Right kidney (tissue), 1 donor: ENCODE data around the gene VWF.

Experiments used
- DNase-seq: peaks from one replicate; pipeline ENCODE4 v3.0.0-alpha.2; 2016

VWF gene

DNA sequence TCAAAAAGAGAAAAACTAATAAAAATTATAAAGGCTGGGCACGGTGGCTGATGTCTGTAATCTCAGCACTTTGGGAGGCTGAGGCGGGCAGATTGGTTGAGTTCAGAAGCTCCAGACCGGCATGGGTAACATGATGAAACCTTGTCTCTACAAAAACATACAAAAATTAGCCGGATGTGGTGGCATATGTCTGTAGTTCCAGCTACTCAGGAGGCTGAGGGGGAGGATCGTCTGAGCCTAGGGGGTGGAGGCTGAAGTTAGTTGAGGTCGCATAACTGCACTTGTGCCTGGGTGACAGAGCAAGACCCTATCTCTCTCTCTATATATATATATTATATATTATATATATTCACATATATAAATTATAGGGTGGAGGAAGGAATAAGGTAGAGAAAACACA, 146.9 kb downstream of the VWF start:
- DNase-seq = no peak

DNA sequence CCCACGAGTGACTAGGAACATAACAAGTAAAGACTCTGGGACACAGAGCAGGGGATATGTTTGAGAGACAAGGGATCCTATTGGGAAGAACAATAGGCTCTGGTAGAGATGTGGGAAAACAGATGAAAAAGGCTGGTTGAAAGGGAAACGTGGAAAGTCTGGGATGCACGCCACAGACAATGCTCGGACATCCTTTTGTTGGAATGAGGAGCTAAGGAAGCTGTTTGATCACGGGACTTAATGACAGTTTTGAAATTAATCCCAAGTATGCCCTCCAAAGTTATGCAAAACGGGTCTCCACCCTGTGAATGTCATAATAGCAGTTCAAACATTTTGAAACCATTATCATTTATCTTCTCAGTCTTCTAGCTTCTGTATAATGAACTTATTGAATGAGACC, 147.8 kb downstream of the VWF start:
- DNase-seq = no peak

DNA sequence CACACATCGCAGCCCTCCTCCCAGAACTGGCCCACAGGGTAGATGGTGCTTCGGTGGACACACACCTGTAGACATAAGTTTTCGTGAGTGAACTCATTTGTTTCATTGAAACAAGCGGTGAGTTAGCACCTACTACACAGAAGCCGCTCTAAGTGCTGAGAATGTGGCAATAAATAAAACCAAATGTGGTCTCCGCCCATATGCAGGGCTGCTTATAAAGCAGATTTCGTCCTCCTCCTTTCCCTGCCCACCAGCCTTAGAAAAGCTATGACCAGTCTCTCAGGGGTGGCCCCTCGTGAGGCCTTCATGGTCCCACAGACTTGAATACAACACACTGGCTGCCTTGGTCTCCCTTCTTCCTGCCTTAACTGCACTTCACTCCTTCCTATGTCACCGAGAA, 148.3 kb downstream of the VWF start:
- no peak for DNase-seq

DNA sequence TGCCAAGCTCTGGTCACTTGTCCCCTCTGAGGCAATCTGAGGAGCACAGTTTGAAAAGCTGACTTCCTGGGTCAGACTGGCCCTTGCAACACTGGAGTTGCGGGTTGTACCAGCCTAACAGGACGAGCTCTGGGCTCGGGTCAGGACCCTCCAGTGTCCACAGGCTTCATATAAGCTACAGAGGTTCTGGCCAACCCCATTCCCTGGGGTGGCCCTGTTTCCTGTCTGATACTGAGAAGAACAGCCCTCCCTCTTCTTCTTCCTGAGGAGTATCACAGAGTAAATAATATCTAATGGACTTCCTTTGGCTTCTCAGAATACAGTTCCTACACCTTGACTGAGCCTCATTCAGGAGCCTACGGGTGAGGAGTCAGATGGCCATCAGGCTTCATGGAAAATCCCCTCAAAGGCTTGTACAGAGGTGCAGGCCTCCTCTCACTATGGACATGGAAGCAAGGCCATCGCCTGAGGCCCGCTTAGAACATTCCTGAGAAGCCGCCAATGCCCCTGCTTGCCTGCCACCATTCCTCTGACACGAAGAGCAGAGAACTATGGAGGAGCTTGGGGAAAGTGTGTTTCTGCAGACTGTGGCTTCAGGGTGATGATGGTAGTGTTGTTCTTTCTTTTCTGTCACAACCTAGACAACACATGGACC, 150.9 kb downstream of the VWF start:
- no peak for DNase-seq

DNA sequence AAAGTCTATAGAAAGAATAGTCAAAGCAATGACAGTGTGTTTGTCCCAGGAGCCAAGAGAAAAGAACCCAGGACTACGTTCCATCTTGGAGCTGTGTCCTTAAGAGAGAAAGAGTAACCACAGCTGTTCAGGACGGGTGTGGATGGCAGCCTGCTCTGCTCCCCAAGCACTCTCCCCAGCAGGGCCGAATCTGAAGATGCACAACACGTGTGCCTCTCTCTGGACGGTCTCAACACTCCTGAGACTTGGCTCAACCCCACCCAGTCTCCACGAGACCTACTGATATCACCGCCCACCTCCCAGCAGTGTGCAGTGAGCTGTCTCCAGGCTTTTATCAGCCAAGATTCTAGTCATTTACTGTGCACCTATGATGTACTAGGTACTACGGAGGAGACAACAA, 152.1 kb downstream of the VWF start:
- DNase-seq = no peak

DNA sequence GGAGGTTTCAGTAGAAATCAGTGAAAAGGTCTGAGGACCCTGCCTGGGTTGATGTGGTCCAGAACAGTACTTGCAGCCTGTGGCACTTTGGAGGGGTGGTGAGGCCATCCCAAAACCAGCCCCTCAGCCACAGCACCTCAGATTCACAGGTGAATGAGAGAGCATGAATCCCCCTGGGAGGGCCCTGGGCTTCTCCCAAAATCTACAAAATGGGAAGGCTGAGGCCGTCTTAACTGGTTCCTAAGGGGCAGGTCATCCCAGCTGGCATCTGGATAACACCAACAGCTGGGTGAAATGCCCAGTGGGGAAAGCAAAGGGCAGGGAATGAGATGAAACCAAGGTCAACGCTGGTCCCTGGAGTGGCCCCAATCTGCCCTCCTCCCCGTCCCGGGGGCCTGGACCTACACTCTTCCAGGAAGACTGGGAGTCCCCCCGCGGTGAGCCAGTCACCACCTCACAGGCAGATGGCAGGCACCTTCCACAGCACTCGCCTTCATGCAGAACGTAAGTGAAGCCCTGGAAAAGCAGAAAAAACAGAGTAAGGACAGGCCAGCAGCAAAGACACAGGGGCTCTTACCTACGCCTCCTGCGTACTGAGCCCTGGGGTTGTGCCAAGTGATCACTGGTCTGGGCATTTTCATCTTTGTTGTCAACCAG, 153.1 kb downstream of the VWF start:
- no peak for DNase-seq

DNA sequence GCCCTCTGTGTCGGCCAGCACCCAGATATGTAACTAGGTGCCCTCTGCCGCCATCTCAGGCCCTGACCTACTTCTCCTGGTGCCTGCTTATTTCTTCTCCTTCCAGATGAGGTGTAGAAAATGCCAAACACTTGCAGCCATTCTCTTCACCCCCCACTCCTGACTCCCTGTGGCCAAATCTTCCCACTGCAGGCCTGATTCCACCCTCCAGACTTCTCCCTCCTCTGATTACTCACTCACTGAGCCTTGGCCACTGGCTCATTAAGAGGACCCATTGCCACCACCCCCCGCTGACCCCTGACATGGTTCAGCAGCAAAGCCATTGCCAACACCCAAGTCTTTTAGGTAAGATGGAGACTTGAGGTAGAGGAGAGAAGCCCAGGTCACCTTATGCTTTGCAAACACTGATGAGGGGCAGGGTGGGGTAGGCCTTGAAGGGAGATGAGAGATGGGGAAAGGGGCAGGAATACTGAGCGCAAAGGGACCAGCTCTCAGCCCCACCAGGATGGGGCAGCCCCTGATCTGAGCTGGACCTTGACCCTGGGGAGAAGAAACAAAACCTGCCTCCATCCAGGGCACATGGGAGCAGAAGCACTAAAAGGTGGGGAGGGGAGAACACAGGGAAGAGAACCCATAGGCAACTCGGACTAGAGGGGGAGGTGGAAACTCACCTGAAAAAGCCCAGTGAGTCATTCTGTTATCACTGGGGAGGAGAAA, 154.3 kb downstream of the VWF start:
- DNase-seq = no peak

DNA sequence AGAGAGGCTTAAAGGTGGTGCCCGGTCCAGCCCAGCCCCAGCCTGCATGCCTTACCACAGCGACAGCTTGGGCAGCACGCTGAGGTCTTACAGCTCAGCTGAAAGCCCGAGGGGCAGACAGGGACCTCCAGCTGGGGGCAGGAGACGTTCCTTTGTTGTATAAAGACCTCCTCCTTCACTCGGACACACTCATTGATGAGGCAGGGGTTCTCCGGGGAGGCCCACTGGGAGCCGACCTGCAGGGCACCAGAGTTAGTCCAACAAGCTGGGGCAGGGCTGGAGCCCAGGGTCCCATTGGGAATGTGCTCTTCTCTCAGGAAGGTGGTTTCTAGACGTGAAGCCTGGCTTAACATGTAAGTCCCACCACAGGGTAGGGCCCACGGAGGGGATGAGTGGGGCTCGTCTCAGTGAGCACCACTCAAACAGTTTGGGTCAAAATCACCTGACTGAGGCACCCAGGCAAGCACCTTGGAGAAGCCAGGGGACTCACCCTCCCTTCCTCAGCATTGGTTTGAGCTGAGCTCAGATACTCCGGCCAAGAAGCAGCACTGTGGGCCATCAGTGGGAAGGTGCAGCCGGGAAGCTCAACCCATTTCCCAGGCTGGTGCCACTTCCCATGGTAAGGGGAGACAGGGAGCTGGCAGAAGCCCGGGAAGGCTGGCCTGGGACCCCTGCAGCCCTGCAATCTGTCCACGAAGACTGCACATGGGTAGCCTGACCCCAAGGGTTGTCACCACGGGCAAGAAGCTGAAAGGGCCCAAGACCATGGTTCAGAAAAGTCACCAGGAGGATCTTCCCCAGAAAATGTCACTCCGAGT, 155.1 kb downstream of the VWF start:
- DNase-seq = no peak

DNA sequence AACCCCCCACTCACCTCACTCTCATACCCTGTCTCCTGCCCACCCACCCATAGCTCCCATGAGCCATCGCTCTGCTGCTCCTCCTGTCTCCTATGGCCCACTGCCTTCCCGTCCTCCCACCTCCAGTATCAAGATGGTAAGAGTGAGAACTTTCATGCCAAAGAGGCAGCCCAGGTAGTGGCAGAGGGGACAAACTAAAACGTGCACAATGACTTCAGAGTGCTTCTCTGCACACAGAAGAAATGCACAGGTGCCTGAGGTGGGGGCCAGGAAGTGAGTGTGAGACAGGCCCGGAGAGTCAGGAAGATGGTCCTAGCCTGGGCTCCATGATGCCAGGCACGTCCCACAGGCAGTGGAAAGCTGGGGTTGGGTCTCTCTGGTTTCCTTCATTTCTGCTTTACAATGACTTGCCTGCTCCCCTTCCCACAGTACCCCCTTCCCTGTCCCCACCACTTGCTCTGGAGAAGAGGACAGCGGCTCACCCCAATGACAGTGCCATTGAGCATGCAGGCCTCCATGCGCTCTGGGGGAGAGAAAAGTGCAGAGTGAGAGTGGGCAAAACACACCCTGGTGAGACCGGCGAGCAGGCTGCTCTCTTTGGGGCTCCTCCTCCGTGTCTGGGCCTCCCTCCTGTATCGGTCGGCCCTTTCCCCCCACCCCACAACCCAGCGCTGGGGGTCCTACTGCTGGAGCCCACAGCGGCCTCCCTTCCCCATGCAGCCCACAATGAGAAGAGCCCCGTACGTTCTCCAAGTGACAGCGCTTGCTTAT, 156.6 kb downstream of the VWF start:
- DNase-seq = no peak

DNA sequence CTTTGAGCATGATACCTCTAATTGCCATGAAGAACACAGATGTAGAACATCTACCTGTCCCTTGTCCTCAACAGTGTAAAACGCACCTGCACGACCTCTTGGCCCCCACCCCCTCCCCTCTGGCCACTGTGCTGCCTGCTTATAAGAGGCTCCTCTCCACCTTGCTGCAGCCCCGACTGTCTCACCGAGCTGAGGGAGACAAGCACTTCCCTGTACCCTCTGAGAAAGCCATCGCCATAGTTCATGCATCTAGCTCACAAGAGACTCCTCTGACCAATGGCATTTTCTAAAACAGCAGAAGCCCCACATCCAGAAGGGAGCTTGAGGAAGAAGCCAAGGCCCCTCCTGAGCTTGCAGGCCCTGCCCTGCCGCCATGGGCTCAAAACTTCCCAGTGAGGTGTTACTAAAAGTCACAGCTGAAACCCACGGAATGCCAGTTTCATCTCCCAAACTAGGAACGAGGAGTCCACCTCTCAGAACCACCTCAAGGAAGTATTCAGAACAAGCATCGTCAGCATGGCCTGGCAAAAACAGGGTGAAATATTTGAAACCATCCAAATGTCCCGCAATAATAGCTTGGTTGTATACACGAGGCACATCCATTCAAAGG, 157.9 kb downstream of the VWF start:
- DNase-seq = no peak

DNA sequence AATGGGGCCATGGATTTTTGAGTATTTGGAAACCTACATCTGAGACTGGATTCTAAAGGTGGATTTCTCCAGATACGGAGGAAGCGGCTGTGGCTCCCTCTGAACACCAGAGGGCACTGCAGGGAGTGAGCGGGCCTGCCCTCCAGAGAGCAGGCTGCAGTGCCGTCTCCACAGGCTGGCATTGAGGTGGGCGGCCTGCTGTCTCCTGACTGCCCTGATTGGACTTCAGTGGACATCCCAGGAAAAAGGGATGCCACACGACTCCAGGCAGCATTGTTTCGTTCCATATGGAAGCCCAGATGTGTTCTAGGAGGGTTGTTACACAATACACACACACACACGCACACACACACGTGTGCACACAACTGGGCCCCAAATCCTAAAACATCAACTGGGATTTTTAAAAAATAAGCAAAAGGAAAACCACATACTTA, 158.5 kb downstream of the VWF start:
- peak; percentile 48 for DNase-seq

DNA sequence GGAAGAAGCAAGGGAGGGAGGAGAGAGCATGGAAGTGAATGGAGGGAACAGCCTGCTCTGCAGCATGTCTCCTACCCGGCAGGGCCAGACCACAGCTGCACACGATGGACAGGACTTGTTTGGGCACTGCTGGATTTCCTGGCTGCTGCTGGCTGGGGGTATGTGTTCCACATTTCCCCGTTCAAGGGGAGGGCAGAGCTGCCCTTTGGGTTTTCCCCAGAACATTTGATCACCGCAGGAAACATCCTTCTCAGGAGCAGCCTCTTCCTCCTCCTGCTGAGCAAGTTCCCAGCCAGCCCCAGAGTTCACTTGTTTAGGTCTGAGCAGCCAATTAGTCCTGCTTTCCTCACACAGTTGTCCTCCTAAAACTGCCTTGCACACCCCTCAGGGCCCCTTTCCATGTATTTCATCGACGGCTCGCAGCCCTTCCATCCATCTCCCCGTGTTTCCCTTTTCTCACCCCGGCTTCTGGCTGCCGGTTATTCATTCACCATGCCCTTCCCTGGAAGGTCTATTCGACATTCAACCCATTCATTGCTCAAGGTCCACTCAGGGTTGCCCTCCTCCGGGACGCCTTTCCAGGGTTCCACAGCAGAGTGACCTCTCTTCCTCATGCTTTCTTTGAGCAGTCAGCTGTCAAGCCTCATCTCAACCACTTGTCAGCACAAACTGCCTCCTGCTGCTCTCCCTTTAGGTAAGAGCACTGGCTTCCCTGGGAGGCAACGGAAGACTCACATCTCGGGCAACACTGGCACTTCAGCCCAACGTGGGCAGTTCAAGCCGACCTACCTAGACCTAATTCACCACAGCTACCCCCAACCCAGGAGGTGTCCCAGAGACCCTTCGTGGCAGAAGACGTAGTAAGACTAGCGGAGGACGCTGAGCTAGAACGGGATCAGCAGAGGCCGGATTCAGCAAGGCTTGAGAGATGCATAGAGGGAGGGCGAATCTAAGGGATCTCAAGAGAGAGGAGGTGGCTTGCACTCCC, 159.3 kb downstream of the VWF start:
- DNase-seq = no peak

DNA sequence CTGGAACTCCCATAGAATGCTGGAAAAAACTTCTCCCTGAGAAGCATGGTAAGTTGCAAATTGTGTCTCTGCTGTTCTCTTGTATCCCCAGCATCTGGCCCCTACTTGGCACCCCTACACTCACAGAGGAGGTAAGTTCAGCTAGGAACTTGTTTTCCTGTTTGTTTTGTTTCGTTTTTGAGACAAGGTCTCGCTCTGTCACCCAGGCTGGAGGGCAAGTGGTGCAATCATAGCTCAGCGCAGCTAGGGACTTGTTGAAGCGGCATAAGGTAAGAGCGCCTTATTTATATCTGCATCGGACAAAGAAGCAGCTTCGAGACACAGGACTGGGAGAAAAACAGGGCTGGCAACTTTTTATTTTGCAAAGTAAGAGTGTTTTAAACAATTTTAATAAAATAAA, 161.0 kb downstream of the VWF start:
- DNase-seq = no peak

DNA sequence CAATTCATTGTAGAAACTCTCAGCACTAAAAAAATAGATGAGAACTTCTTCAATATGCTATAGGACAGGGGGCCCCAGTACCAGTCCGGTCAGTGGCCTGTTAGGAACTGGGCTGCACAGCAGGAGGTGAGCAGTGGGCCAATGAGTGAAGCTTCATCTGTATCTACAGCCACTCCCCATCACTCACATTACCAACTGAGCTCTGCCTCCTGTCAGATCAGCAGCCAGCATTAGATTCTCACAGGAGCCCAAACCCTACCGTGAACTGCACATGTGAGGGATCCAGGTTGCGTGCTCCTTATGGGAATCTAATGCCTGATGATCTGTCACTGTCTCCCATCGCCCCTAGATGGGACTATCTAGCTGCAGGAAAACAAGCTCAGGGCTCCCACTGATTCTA, 163.7 kb downstream of the VWF start:
- no peak for DNase-seq

DNA sequence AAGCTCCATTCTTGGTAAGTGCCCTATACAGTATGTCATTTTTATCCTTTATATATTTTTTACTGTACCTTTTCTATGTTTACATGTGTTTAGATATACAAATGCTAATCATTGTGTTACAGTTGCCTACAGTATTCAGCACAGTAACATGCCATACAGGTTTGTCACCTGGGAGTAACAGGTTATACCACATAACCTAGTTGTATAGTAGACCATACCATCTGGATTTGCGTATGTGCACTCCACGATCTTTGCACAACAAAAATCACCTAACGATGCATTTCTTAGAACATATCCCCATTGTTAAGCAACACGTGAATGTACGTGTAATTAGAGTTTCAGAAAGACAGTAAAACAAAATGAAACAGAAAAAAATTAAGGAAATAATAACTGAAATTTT, 167.5 kb downstream of the VWF start:
- DNase-seq = no peak

DNA sequence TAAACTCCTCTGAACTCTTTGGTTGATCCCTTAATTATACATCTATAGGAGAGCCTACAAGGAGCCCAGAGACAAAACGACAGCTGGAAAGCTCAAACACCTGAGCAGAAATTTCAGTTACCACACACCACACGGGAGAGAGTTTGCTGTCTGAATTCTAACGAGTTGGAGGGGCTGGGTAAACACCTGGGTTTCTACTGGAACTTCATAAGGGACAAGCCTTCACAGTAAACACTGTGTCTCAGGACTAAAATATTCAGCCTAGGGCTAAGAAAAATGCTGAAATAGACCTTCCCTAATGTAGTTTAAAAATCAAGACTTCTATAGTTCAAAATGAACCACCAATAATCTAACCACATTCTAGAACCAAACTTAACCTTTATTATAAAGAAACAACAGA, 169.8 kb downstream of the VWF start:
- no peak for DNase-seq

DNA sequence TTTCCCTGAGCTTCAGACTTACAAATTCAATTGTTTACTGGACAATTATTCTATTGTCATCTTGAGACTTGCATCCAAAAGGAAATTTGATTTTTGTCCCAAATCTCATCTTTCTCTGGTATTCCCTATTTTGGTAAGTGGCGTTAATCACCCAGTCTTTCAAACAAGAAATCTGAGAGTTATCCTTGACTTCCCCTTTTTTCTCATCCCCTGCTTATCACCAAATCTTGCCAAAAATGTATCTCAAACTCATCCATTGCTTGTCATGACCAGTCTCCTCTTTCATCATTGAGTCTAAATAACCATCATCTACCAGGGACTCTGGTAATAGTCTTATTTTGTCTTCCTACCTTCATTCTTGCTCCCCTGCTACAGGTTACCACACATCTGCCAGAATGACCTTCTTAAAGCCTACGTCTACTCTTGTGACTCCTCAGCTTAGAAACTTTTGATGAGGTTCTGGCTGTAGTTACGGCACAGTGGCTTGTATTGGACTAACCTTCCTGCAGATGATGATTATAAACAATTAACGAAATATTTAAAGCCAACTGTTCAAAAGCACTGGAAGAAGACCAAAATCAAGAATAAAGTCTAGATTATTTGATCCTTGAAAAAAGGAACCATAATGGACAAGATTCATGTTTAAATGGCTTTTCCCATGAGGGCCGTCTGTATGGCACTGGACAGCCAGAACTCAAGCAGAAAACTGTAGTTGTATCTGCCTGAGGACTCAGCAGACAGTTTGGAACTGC, 170.5 kb downstream of the VWF start:
- no peak for DNase-seq

DNA sequence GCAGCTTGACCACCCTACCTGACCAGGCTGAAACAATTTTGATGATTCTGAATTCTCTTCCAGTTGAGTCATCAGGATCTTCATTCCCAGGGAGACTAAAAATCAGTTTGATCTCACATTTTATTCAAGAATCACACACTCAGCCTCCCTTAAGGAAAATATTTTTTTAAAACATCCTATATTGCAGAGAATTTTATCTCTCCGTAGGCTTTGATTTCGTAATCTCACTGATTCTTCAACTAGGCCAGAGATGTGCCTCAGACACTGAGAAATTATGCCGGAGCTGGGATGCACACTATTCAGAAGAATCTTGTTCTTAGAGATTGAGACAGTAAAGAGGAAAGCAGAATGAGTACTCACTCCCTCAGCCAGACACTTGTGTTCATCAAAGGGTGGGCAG, 172.4 kb downstream of the VWF start:
- DNase-seq = no peak

DNA sequence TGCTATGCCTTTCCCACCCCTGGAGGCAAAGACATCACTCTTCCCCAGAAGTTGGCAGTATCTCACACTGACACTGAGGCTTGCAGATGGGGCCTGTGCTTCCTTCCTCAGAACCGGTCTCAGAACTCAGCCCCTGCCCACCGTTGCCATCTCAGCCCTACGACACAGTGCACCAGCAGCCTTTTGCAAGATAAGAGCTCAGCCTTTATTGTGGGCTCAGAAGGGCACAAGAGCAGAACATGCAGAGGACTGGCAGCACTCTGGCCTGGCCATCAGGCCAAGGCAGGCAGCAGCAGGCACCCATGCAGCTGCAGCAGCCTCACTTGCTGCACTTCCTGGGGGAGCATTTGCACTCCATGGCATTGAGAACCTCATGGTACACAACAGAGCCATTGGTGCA, 175.8 kb downstream of the VWF start:
- DNase-seq = no peak

DNA sequence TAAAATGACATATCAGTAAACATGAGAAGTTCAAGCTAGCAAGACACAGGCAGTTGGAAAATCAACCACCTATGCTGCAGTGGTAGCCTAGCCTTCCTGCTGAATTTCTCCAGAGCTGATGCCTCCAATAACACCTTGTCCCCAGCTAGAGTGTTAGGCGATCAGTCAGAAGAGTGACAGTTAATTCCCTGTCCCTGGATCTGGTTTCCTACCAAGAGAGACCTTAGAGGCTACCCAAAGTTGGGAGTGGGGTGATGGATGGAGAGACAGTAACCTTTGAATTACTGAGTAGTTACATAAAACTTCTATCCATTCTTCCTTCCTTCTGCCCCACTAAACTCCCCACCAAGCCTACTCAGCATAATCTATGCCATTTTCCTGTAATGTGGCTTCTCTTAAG, 177.5 kb downstream of the VWF start:
- no peak for DNase-seq
